ENCODE measurements around the gene TEAD3.
A peak's percentile ranks its signal among the peaks of the same experiment; 100 is the strongest.

Gene TEAD3

DNA sequence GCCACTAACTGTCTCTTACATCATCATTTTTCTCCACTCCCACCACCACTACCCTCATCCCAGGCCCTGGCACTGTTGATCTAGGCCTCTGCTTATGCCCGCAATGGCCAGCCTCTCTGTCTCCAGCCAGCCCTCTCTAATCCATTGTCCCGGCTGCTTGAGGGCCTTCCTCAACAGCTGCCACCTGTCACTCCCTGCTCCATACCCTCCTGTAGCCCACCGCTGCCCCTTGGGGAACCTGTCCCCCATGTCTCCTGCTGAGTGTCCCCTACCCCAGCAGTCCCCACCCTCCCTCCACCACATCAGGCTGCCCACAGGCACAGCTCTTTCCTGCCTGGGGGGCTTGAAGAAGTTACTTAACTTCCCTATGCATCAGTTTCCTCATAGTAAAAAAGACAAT is 13.4 kb downstream of the TEAD3 start:
- Histone ChIP-seq H3K4me3 (no peak overlapping the region), H3K27me3 (ENCODE audit: low read depth) (no peaks in the 10 kb centered on the region), H3K4me1 (peaks cover 12% of the 10 kb centered on the region), H3K36me3 (replicated peaks) (no peaks in the 10 kb centered on the region), H3K9me3 (no peaks in the 10 kb centered on the region)
- no peak for DNase-seq (ENCODE audit: low spot score in 2 of 2)
- in situ Hi-C loops (cut with MboI; ENCODE audit: low sequenced_read_pairs): no loop called here

DNA sequence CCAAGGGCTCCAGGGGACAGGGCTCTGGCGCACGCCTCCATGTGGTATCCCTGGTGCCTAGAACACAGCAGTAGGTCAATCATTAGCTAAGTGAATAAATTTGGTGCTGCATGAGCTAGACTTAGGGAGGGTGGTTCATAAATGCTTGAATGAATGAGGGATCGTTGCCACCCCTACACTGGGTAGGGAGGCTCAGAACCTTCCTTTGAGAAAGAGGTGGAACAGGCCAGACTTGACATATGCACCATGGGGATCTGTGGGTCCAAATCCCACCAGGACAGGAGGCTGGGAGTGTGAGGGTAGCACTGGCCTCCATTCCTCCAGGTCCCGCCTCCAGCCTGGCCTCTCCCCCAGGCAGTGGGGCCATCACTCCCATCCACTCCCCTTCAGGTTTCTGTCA is 13.8 kb downstream of the TEAD3 start:
- no peaks in the 10 kb centered on the region for H3K9me3 ChIP-seq
- no peak for DNase-seq (ENCODE audit: low spot score in 2 of 2)
- no peak overlapping the region for H3K4me3 ChIP-seq
- H3K27me3 ChIP-seq (ENCODE audit: low read depth): no peaks in the 10 kb centered on the region
- in situ Hi-C loops (cut with MboI; ENCODE audit: low sequenced_read_pairs): no loop called here
- H3K36me3 ChIP-seq (replicated peaks): no peaks in the 10 kb centered on the region
- H3K4me1 ChIP-seq: peaks cover 12% of the 10 kb centered on the region

DNA sequence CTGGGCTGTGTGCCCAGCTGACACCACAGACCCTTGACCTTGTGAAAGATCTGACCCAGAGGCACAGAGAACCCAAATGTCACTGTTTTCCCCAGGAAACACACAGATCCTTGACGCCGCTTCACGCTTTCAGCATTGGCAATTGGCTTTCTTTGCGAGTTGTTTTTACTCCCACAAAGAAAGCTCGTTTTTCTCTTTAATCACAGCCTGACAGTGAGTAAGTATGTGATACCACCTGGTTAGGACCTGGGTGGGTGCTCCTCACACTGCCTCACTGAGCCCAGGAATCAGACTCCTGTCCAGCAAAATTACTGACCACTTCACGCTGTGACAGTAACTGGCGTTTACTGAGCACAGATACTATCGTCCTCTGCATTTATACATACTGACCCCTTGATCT is 15.7 kb downstream of the TEAD3 start:
- DNase-seq (ENCODE audit: low spot score in 2 of 2): no peak
- Histone ChIP-seq H3K27me3 (ENCODE audit: low read depth) (no peaks in the 10 kb centered on the region), H3K9me3 (no peaks in the 10 kb centered on the region), H3K36me3 (replicated peaks) (no peaks in the 10 kb centered on the region), H3K4me3 (no peak overlapping the region), H3K4me1 (peaks cover 12% of the 10 kb centered on the region)
- in situ Hi-C loops (cut with MboI; ENCODE audit: low sequenced_read_pairs): no loop called here

DNA sequence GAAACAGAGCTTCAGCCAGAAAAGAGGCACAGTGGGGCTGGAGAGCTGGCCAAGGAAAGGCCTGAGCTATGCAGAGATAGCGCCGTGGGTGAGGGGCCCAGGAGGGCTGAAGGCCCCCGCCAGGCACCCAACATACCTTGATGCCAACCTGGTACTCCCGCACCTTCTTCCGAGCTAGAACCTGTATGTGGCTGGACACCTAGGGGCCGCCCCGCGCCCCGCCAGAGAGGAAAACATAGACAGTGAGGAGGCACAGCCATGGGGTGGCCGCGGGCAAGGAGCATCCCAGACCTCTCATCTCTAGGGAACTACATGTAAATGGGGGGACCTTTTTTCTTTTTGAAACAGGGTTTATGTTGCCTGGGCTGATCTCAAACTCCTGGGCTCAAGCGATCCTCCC is 16.7 kb downstream of the TEAD3 start:
- Histone ChIP-seq H3K4me1 (peaks cover 2% of the 10 kb centered on the region), H3K27me3 (ENCODE audit: low read depth) (no peaks in the 10 kb centered on the region), H3K36me3 (replicated peaks) (peaks cover 1% of the 10 kb centered on the region; the same call in 1 of the 2 replicates), H3K9me3 (no peaks in the 10 kb centered on the region), H3K4me3 (no peak overlapping the region)
- DNase-seq (ENCODE audit: low spot score in 2 of 2): no peak
- in situ Hi-C loops (cut with MboI; ENCODE audit: low sequenced_read_pairs): no loop called here

DNA sequence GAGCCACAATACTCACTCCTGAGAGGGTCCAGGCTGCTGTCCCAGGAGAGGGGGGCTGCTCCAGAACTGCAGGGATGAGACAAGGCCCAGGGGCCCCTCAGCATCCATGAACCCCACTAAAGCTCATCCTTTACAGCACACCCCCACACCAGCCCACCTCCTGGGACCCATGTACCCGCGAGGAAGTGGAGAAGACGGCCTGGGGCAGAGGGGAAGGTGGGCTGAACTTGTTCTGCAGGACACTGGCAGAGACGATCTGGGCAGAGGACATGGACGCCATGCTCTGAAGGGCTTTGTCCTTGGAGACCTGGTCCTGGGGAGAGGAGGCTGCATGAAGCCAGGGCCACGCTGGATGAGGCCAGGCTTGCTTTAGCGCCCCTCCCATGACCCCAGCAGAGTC is 18.6 kb downstream of the TEAD3 start:
- in situ Hi-C loops (cut with MboI; ENCODE audit: low sequenced_read_pairs): no loop called here
- DNase-seq (ENCODE audit: low spot score in 2 of 2): no peak
- no peaks in the 10 kb centered on the region for H3K27me3 ChIP-seq (ENCODE audit: low read depth)
- H3K4me1 ChIP-seq: no peaks in the 10 kb centered on the region
- H3K36me3 ChIP-seq (replicated peaks): peaks cover 14% of the 10 kb centered on the region
- H3K4me3 ChIP-seq: no peak overlapping the region
- no peaks in the 10 kb centered on the region for H3K9me3 ChIP-seq

DNA sequence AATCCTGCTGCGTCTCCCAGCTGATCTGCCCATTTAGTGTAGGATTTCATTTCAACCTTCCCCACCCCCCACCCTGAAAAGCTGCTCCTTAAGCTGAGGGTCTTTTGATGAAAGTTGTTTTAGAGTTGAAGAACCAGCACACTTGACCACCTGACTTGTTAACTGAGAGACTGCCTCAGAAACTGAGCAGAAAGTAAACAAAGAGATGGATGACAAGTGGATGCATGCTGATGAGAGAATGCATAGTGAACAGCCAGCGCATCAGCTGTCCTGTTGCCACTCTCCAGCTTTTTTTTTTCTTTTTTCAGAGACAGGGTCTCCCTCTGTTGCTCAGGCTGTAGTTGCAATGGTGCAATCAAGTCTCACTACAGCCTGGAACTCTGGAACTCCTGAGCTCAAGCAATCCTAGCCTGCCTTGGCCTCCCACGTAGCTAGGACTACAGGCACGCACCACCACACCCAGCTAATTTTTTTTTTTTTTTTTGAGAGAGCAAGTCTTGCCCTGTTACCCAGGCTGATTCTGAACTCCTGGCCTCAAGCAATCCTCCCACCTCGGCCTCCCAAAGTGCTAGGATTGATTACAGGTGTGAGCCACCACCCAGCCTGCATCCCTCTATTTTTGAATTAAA is 19.2 kb downstream of the TEAD3 start:
- Histone ChIP-seq H3K36me3 (replicated peaks) (peaks cover 18% of the 10 kb centered on the region), H3K27me3 (ENCODE audit: low read depth) (no peaks in the 10 kb centered on the region), H3K9me3 (no peaks in the 10 kb centered on the region), H3K4me1 (no peaks in the 10 kb centered on the region), H3K4me3 (no peak overlapping the region)
- in situ Hi-C loops (cut with MboI; ENCODE audit: low sequenced_read_pairs): no loop called here
- DNase-seq (ENCODE audit: low spot score in 2 of 2): no peak

DNA sequence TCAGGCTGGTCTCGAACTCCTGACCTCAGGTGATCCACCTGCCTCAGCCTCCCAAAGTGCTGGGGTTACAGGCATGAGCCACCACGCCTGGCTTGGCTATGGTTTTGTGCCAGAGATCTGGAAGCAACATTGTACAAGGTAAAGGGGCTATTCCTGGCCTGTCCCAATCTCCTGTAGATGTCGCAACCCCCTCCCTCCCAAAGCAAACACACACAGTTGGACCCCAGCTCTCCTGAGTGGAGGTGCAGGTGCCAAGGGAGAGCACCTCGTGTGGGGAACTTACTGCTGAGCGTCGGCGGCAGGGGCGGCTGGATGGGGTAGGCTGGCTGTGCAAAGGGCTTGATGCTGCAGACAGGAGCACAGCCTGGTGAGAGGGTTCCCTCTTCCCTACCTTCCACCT is 19.9 kb downstream of the TEAD3 start:
- peaks cover under 1% of the 10 kb centered on the region; the same call in 1 of the 2 replicates for H3K4me1 ChIP-seq
- in situ Hi-C loops (cut with MboI; ENCODE audit: low sequenced_read_pairs): no loop called here
- H3K36me3 ChIP-seq (replicated peaks): peaks cover 25% of the 10 kb centered on the region
- no peak overlapping the region for H3K4me3 ChIP-seq
- no peaks in the 10 kb centered on the region for H3K9me3 ChIP-seq
- no peak for DNase-seq (ENCODE audit: low spot score in 2 of 2)
- no peaks in the 10 kb centered on the region for H3K27me3 ChIP-seq (ENCODE audit: low read depth)

DNA sequence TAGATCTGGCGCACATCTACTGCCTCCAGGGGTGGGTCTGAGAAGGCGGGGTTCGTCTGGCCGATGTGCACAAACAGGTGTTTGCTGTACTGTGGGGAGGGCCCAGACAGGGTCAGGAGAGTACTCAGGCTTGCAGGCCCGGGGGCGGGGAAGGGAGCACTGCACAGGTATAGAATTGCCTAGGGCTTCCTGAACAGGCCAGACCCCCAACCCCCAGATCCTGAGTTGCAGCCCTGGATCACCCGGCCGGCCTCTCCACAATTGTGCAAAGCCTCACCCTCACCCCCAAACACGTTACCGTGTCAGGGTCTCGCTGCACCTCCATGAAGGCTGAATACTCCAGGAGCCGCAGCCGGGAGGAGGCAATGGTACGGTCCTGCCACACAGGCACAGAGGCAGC is 20.9 kb downstream of the TEAD3 start:
- no peaks in the 10 kb centered on the region for H3K9me3 ChIP-seq
- DNase-seq (ENCODE audit: low spot score in 2 of 2): peak in 1 of 2 experiments; percentile 36

DNA sequence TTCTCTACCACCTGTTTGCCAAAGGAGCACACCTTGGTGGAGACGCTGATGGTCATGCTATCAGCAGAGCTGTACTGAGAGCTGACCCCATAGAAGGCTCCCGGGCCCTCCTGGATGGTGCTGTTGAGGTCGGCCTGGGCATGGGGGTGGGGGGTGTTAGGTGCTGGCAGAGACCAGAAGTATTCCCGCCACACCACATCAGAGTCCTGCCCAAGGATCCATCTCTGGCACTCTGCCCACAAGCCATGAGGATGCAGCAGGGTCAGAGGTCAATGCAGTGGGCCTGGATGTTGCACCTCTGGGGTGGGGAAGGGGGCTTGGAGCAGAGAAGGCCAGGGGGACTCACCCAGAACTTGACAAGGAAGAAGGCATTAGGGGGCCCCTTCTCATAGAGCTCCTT is 21.3 kb downstream of the TEAD3 start:
- no peaks in the 10 kb centered on the region for H3K9me3 ChIP-seq
- H3K4me1 ChIP-seq: peaks cover 8% of the 10 kb centered on the region
- no peak overlapping the region for H3K4me3 ChIP-seq
- DNase-seq (ENCODE audit: low spot score in 2 of 2): no peak
- H3K27me3 ChIP-seq (ENCODE audit: low read depth): no peaks in the 10 kb centered on the region
- H3K36me3 ChIP-seq (replicated peaks): peaks cover 39% of the 10 kb centered on the region
- in situ Hi-C loops (cut with MboI; ENCODE audit: low sequenced_read_pairs): no loop called here

More for the DNA sequence above, 20.9 kb downstream of the TEAD3 start:
- H3K4me1 ChIP-seq: peaks cover 4% of the 10 kb centered on the region; the same call in 1 of the 2 replicates
- in situ Hi-C loops (cut with MboI; ENCODE audit: low sequenced_read_pairs): no loop called here
- H3K36me3 ChIP-seq (replicated peaks): peaks cover 35% of the 10 kb centered on the region
- H3K27me3 ChIP-seq (ENCODE audit: low read depth): no peaks in the 10 kb centered on the region
- H3K4me3 ChIP-seq: no peak overlapping the region

DNA sequence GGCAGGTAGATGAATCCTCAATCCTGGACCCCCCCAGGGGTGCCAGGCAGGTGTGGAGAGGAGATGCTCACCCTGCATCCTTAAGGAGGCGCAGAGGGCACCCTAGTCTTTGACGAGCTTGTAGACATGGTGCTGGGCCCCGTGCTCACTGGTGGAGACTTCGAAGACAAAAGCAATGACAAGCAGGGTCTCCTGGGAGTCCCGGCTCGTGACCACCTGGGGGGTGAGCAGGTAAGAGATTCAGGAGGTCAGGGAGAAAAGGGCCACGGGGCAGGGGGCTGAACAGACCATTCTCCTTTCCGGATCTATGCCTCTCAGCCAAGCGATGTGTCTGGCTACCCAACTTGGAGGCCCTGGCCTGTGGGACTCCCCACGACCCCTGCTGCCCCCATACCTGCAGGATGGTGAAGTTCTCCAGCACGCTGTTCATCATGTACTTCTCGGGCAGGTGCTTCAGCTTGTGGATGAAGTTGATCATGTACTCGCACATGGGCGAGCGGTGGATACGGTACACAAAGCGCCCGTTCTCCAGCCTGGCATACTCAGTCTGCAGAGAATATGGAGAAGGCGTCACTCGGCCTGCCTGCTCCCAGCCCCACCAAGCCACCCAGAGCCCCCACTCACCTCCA is 21.8 kb downstream of the TEAD3 start:
- H3K4me1 ChIP-seq: peaks cover 11% of the 10 kb centered on the region
- H3K36me3 ChIP-seq (replicated peaks): peaks cover 44% of the 10 kb centered on the region
- DNase-seq (ENCODE audit: low spot score in 2 of 2): peak in 1 of 2 experiments; percentile 45
- no peaks in the 10 kb centered on the region for H3K9me3 ChIP-seq
- H3K27me3 ChIP-seq (ENCODE audit: low read depth): no peaks in the 10 kb centered on the region
- in situ Hi-C loops (cut with MboI; ENCODE audit: low sequenced_read_pairs): no loop called here
- no peak overlapping the region for H3K4me3 ChIP-seq

DNA sequence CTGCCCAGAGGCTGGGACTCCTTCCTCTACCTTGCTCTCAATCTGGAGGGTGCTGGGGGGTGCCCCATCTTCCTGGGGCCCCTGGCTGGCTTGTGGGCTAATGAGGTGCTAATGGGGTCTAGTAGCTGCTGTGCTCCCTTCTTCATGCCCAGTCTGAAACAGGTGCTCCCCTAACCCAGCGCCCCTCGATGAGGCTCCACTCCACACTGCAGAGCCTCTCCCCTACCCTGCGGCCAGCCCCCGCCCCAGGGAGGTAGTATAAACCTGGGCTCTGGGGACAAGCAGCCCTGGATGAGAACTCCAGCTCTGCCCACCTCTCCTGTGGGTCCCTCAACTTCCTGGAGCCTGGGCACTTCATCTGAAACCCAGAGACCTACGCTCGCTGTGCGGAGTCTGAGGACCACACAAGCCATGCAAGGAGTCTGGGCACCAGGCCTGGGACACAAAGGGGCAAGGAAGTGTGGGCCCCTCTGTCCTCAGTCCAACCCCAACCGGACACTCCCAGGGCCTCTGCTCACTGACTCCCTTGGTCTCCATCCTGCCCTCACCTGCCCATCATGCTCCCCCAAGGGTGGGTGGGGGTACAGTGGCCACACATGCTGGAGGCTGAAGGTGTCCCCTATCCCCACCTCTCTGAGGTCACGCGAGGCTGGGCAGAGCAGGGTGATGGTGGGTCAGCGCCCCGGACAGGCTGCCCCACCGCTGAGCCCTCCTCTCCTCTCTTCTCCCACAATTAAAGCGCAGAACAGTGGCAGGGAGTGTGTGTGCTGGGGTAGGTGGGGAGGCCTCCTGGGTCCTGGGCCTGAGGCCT is 22.5 kb downstream of the TEAD3 start:
- peaks cover 52% of the 10 kb centered on the region for H3K36me3 ChIP-seq (replicated peaks)
- no peak overlapping the region for H3K4me3 ChIP-seq
- H3K9me3 ChIP-seq: no peaks in the 10 kb centered on the region
- H3K4me1 ChIP-seq: peaks cover 11% of the 10 kb centered on the region
- DNase-seq (ENCODE audit: low spot score in 2 of 2): peak in 1 of 2 experiments; percentile 50
- no peaks in the 10 kb centered on the region for H3K27me3 ChIP-seq (ENCODE audit: low read depth)
- in situ Hi-C loops (cut with MboI; ENCODE audit: low sequenced_read_pairs): no loop called here

DNA sequence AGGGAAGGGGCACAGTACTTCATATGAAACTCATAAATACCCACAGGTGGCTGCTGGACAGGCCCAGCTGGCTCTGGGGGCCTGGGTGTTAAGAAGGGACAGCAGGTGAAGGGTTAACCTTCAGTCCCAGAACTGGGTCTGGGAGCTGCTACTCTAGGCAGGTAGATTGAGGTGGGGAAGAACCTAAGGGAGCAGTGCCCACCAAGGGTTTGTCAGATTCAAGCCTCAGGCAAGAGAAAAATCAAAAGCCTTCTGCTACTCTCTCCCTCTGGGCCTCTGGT is 23.1 kb downstream of the TEAD3 start:
- in situ Hi-C loops (cut with MboI; ENCODE audit: low sequenced_read_pairs): no loop called here
- peak in 1 of 2 experiments; percentile 49 for DNase-seq (ENCODE audit: low spot score in 2 of 2)
- Histone ChIP-seq H3K36me3 (replicated peaks) (peaks cover 57% of the 10 kb centered on the region), H3K4me1 (peaks cover 11% of the 10 kb centered on the region), H3K9me3 (no peaks in the 10 kb centered on the region), H3K4me3 (no peak overlapping the region), H3K27me3 (ENCODE audit: low read depth) (no peaks in the 10 kb centered on the region)

DNA sequence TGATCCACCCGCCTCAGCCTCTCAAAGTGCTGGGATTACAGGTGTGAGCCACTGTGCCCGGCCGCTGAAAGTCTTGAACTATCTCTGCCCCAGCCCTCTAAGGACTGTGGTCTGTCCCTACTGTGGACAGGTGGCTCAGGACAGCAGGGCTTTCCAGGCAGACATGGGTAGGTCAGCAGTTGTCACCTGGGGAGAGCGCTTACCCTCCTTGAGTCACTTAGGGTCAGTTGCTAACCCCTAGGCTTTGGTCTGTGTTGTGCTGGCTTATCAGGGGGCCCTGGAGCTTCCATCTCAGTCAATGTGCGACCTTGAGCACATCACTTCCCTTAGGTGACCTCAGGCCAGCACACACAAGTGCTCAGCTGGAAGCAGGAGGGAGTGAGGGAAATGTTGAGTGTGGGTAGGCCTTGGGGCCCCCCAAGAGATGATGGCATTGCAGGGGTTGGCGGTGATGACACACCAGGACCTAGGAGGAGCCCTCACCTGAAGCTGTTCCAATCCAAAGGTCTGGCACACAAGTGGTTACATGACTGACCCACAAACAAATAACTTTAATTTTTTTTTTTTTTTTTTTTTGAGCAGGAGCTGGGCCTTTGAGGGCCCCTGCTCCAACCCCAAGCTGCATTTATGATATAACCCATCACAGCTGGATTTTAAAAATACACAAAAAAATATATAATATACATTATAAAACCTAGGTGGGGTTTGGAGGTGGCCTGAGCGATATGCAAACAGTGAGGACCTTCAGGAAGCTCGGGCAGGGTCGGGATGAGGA is 23.6 kb downstream of the TEAD3 start:
- in situ Hi-C loops (cut with MboI; ENCODE audit: low sequenced_read_pairs): no loop called here
- Histone ChIP-seq H3K4me3 (no peak overlapping the region), H3K27me3 (ENCODE audit: low read depth) (no peaks in the 10 kb centered on the region), H3K9me3 (no peaks in the 10 kb centered on the region), H3K36me3 (replicated peaks) (peaks cover 62% of the 10 kb centered on the region), H3K4me1 (peaks cover 11% of the 10 kb centered on the region)
- DNase-seq (ENCODE audit: low spot score in 2 of 2): peak in 1 of 2 experiments; percentile 51
